Raji (cell line): Measurements from ENCODE around the gene XYLT1.

Experiments used
- POLR2A ChIP-seq: IDR thresholded peaks from 2 replicates; pipeline ENCODE4 v1.6.1; 2011; ENCODE audit warnings: low read depth, low read length, control low read depth; ENCODE audit not compliant: insufficient read depth

Gene XYLT1

DNA sequence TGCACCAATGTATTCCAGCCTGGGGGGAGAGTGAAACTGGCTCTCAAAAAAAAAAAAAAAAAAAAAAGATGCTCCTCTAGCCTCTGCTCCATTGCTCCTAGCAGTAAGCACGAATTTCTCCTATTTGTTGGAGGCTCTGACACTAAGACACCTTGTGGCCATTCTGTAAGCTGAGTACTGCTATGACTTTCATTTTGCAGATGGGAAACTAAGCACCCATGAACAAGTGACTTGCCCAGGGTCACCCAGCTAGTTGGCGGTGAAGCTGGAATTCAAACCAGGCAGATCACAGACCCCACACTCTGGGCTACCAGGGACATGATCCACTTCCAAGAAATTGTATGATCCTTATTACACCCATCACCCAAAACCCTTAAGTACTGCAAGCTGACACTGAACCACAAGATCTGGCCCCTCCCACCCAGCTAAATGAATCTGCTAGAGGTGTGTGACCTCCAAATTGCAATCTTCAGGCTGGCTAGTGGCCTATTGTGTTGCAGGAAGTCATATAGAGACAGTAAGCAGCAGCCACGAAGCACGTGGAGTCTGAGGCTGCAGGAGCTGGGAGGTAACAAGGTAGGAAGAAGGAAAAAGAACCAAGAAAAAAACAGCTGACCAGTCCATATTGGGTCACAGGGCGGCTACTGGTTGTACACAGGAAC, 209.4 kb downstream of the XYLT1 start:
- no peak for TF ChIP-seq POLR2A

DNA sequence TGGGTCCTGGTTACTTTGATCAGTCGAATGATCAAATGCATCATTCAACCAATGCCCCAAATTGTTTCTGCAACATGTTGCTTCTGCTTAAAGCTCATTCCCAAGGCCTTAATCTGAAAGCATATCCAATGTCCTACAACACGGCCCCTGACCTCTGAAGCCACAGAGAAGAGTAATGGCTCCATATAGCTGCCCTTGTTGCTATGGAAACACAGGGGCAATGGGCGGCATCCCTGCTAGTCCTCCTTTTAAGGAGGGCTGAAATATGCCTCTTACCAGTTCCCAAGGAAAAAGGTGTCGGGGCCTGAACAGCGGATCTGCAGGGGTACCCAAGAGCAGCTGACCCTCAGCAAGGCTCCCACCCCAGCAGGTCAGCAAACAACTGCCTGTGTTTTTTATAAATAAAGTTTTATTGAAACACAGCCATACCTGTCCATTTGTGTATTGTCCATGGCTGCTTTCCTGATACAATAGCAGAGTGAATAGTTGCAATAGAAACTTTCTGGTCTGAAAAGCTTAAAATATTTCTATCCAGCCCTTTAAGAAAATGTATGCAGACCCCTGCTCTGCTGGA, 210.4 kb downstream of the XYLT1 start:
- no peak for TF ChIP-seq POLR2A

DNA sequence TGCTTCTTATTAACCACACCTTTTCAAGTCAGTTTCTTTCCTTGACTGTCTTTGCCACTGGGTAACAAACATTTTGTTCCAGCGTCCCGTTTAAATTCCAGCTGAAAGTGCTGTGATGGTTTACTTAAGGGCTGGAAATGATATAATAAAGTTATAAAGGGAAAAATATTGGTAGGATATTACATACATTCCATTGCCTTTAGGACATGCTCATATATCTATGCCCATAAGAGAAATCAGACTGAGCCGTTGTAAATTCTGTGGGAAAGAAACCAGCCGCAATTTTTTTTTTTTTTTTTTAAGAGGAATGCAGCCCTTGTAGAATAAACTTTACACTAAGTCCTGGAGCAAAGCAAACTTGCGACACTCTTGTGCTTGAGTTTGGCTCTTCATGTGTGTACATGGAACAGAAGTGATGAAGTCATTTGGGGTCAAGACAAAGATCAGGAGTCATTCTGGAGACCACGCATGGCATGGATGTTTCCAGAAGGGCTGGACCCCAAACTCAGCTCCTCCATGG, 210.9 kb downstream of the XYLT1 start:
- TF ChIP-seq POLR2A: no peak

DNA sequence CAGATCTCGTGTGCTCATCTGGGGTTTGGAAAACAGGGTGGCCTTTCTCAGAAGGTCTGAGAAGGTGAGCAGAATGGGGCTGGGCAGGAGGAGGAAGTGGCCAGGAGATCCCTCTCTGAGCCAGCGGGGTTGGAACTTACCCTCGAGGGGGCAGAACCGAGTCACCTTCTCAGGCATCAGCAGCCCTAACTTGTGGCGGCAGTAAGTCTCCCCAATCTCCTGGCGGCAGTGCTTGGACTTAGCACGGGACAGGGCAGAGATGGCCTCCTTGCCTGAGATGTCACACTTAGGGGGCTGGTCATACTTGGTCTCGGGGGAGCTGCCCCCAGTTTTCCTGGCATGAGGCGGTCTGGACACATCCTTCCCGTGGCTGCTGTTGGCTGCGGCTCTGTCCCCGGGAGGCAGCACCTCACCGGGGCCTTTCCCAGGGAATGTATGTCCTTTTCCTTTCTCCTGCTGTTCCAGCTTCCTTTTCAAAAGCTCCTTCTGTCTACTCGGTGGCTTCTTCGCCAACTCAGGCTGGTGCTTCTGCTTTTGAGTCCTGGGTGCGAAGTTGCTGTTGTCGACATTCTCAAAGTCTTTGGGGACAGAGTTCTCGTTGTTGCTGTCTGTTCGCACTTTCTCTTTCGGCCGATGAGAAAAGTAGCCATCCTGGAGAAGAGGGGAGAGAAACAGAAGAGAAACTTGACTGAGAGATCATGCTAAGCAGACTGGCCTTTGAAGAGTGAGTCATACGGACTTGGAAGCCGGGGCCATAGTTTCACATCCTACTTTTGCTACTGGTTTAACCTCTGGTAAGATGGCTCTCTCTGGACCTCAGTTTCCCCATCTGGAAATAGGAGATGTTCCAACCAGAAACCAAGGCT, 211.7 kb downstream of the XYLT1 start:
- no peak for TF ChIP-seq POLR2A

DNA sequence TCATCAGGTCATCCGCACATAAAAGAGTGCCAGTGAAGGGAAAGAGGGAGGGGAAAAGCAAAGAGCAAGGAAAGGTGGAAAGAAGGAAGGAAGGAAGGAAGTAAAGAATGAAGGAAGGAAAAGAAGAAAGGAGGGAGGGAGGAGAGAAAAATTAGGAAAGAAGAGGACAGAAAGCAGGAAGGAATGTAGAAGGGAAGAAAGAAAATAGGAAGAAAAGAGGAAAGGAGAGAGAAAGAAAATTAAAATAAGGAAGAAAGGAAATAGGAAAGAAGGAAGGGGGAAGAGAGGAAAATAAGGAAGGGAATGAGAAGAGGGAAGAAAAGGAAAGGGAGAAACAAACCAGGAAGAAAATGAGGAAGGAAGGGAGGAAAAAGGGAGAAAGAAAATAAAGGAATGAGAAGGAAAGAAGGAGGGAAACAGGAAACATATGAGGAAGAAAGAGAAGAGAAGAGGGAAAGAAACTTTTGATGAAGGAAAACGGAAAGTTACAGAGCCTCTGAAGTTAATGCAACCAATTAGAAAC, 212.6 kb downstream of the XYLT1 start:
- TF ChIP-seq POLR2A: no peak

DNA sequence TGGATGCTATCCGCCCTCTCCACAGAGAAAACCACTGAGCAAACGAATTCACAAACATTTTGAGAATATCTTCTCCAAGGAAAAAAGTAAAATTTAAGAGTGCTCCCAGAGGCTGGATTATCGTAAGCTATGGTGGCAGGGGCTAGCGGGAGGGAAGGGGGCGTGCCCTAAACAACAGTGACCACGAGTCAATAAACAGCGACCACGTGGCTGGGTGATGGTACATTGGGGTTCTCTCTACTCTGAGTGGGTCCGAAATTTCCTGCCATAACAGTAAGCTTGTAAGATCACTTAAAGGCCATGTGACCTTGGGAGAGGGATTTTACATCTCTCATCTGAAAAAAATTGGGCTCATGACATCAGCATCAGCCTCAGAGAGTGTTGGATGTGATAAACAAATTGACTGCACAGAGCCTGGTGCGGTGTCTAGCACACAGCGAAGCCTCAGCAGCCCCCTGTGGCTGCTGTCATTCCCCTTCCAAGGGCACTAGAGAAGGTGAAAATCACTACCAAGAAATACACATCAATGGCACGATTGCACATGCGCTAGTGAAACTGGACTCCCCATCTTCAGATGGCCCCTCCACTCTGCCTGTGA, 213.2 kb downstream of the XYLT1 start:
- TF ChIP-seq POLR2A: no peak

DNA sequence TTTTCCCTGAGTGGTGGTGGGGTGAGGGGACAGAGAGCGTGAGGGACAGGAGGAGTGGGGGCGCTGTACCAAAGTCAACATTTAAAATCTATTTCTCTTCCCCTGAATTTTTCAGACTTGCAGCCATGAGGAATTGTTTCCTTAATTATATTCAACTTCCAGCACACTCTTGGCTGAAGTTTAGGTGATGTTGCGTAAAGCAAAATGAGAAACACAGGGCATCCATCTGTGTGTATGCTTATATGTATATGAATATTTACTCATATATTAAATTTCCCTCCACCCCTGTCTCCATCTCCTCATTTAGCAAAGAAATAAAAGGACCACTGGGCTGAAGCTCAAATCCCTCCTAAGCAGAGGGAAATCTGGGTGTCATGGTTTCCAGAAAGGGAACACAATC, 218.1 kb downstream of the XYLT1 start:
- TF ChIP-seq POLR2A: no peak

DNA sequence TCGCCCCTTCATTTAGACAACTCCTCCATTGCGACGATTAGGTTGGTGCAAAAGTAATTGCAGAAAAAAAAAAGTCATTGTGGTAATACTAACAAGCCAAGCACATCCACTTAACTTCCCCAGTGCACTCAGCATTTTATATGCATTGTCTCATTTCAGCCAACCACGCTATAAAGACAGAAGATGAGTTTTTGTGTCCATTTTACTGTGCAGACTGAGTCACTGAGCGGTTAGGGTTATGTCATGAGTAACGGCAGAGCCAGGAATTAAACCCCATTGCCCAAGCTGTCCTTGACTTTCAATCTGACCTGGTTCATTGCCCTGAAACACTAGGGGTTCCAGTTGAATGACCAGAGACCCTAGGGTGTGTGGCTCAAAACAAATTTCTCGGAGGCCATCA, 218.7 kb downstream of the XYLT1 start:
- no peak for TF ChIP-seq POLR2A

DNA sequence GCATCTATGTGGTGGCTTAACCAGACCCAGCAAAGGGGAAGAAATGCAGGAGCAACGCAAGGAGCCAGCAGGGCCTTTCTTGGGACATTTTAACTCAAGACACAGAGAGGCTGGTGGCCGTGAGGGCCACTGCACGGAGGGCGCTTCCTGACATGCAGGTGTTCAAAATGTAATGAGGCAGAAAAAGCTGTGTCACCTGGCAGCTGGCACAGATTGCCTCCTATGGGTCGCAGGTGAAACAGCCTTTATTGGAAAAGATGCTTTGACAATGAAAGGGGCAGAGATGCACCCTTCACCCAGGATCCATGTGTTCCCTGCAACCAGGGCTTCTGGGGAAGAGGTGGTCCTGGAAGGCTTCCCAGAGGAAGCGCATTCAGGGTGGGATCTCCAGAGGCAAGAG, 219.3 kb downstream of the XYLT1 start:
- no peak for TF ChIP-seq POLR2A

DNA sequence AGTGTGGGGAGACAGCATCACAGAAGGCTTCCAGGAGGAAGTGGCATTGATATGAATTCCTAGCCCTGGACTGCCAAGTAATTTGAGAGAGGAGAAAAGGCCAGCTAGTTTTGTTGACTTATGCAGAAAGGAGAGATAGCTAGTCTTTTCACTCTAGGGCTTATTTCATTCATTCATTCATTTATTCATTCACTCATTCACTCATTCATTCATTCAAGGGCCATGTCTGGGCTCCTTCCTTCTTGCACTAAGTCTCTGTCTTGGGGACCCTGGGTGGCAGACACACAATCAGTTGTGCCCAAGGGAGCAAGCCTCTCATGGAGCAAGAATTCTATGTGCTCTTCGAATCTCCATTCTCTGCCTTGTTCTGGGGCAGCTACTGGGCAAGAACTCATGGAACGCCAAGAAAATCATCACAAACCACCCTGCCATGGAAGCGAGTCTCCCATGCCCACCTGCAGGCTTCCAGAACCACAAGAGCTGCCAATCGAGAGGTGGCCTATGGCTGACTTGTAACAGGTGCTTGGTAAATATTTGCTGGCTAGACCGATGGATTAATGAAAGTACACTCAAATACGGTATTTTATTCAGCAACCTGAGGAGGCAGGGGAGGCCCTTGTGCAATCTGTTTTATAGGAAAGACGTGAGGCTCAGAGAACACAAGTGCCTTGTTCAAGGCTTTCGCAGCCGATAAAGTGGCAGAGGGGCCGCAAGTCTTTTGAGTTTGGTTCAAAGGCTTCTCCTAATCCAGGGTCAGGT, 223.6 kb downstream of the XYLT1 start:
- no peak for TF ChIP-seq POLR2A

DNA sequence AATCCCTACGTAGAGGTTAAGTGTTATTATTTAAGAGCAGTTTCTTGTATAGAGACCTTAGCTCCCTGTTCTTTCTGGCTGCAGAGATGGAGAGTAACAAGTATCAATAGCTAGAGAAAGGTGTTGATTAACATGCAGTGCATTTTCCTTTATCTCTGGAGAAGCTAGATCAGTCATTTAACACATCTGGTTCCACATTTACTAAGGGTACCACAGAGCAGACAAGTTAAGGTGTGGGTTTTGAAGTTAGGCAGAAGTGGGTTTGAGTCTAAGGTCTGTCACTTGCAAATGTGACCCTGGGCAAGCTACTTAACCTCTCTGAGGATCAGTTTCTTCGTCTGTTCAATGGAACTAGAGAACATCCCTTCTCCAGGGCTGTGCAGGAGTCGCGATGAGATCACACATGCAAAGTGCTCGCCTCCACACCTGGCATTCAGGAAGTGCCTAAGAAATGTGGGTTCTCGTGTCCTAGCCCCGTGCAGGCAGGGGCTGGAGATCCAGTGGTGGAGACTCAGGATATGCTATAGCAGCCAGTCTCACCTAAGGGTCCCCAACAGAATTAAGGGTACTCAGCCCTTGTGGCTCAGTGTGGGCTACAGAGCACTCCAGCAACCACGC, 224.4 kb downstream of the XYLT1 start:
- TF ChIP-seq POLR2A: no peak

DNA sequence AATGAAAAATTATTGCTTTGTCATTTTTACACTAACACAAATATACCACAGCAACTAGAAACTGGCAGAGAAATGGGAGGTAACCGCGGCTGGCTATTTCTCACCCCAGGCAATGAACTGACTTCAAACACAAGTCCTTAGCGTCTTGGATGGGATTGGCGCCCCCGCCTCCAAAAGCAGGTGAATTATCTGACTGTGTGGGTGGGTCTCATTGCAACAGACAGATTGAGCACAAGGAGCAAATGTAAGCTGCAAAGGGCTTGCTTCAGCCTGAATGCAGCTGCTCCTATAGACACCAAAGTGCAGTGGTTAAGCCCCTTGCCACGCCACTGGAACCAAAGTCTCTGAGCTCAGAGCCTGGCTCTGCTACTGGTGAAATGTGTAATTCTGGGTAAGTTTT, 225.0 kb downstream of the XYLT1 start:
- TF ChIP-seq POLR2A: no peak

DNA sequence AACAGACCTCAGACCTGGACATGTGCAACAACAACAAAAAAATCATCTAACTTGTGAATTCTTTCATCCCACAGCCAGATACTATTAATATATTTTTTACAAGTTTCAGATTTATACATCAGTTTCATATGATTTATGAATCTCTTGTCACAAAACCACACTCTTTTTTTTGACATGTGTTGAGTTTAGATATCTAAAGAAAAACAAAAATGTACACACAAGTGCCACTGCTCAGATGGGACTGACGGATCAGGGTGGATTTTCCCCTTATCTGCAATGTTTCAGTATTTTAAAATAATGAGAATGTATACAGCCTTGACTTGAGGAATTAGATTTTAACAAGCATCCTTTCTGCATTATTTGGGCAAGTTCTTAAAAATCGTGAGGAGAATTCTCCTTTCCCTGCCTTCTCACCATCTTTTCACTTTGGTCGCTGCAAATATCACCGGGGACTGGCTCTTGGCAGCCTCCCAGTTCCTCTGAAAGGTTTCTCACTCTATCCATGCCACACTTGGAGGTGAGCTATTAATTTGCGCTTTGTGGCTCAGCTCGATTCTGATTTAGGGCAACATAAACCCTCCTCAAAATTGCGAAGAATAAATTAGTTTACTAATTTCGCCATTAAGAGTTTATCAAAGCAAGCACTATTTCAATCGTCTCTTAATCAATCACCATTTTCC, 225.7 kb downstream of the XYLT1 start:
- TF ChIP-seq POLR2A: no peak

DNA sequence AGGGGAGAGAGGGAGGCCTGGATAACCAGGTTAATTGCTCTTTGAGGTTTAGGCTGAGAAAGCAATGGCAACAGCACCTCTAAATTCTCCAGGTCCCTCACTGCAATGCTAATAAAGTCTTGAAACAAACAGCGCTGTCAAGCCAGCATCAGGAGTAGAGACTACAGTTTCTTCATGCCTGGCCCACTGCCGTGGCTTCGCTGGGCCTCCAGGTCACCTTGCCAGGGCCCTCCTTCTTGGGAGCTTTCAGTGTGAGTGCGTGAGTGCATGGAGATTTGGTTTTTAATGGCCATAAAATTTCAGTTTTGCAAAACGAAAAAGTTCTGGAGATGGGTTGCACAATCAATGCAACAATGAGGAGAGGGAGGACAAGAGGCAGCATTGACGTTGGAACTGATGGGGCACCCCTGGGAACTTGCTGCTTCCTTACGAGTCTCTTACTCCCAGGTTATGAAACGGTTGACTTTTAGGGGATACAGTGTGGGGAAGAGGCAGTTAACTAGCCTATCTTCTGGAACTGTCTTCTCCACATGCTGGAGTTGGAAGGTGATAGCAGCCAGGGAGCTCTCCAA, 229.4 kb downstream of the XYLT1 start:
- TF ChIP-seq POLR2A: no peak
